ENCODE results near the gene ZFAND2A.

DNA sequence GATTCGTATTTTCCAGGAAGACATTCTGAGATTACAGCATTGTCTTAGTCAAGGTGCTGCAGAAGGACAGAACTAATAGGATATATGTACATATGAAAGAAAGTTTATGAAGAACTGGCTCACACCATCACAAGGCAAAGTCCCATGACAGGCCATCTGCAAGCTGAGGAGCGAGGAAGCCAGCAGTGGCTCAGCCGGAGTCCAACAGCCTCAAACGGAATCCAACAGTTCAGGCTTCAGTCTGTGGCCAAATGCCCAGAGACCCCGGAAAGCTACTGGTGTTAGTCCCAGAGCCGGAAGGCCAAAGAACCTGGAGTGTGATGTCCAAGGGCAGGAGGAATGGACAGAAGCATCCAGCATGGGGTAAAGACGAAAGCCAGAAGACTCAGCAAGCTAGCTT, 4.4 kb upstream of the ZFAND2A start:
- TF ChIP-seq BHLHE40 (IDR thresholded peaks at IDR 0.05; ENCODE audit: borderline replicate concordance) (no peak), CTBP1 (IDR thresholded peaks at IDR 0.05; ENCODE audit: borderline replicate concordance) (no peak), FOXM1 (IDR thresholded peaks at IDR 0.05; ENCODE audit: borderline replicate concordance) (no peak)

Measured in HEK293T (cell line).